GM20000 (cell line): ENCODE results near the gene PBX2.
"Not testable (repeated sequence)": the region's sequence is repeated elsewhere in the genome, so short reads cannot be mapped to it uniquely, and the experiment has no call there.

Experiments used
- DNase-seq: peaks from one replicate; pipeline ENCODE4 v3.0.0; 2012; ENCODE audit warnings: low spot score
- TF ChIP-seq, protein P1 (sequence below): IDR thresholded peaks from 2 replicates; pipeline ENCODE4 v1.5.1; 2012; ENCODE audit warnings: mild to moderate bottlenecking, control low read depth; ENCODE audit errors: extremely low read depth, missing control alignments

PBX2 gene

DNA sequence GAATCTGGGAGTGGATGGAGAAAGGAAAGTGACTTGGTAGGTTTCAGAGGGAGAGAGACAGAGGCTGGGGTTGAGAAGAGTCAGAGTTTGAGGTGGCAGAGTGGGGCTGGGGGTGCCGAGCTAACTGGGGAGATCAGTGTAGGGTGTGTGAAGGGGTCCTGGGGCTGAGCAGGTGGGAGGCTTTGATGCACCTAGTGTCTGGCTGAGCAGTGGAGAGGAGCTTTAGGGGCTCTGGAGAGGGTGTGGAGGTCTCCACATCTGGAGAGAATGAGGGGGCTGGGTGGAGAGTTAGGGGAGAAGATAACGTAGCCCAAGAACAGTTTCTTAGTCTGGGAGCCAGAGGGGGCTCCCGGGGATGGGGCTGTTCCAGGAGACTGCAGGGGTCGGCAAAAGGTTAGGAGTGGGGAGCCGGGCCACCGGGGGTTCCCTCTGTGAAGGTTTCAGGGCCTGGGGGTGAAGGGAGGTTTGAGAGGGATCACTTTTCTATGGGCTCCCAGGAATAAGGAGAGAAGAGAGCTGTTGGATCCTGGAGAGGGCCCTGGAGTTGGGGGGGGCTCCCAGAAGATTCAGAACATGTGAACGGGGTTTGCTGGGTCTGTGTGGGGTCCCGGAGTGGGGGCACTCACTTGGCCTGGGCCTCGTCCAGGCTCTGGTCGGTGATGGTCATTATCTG, 797 bp downstream of the PBX2 start:
- no peak for DNase-seq
- TF ChIP-seq, protein P1, sequence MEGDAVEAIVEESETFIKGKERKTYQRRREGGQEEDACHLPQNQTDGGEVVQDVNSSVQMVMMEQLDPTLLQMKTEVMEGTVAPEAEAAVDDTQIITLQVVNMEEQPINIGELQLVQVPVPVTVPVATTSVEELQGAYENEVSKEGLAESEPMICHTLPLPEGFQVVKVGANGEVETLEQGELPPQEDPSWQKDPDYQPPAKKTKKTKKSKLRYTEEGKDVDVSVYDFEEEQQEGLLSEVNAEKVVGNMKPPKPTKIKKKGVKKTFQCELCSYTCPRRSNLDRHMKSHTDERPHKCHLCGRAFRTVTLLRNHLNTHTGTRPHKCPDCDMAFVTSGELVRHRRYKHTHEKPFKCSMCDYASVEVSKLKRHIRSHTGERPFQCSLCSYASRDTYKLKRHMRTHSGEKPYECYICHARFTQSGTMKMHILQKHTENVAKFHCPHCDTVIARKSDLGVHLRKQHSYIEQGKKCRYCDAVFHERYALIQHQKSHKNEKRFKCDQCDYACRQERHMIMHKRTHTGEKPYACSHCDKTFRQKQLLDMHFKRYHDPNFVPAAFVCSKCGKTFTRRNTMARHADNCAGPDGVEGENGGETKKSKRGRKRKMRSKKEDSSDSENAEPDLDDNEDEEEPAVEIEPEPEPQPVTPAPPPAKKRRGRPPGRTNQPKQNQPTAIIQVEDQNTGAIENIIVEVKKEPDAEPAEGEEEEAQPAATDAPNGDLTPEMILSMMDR, result no peak

DNA sequence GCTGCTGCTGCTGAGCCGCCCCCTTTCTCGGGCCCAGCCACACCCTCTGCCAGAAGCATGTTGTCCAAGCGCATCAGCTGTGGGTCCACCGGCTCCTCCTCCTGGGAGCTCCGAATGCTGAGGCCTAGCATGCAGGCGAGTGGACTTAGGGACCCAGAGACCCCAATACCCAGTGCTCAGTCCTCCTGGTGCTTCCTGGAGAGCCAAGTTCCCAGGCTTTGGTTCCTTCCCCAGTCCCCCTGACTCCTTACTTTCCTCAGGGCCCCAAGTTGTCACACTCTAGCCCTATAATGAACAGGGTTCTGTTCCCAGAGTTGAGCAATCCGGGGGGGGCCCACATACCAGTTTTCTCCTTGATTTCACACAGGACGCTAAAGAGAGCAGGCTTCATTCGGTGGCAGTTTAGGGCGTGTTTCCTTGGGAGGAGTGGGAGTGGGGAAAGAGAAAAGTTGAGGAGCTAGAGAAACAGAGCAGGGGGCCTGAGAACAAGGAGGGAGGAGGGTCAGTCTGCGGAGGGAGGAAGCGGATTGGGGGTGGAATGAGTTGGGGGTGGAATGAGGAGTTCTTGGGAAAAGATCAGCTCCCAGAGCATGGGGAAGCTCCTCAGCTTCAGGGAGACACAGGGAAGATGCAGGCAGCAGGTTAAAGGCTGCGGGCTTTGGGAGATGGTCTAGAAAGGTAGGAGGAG, 1.5 kb downstream of the PBX2 start:
- TF ChIP-seq, protein P1, result no peak
- no peak for DNase-seq

DNA sequence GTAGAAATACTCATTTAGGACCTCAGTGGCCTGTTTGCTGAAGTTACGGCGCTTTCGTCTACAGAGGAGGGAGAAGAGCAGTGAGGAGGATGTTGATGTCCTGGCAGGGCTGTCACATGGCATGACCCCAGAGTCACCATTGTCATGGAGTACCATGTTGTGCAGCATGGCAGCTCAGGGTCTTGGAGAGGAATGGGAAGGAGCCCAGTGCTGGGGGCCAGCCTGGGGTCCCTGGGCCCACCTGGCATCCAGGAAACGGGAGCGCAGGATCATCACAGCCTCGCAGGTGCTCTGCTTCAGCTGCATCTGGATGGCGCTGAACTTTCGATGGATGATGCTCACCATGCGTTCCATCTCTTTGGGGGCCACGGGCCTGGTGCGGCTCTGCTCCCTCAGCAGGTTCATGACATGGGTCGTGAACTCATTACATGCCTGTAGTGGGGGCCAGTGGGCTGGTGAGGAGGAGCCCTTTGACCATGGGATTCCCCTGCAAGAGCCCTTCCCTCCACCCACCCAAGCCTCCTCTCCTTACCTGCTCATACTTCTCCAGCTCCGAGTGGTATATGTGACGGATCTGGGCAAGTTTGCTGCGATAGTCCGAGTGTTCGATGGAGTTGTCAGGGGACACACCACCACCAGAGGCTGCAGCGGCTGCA, 2.1 kb downstream of the PBX2 start:
- DNase-seq, result not testable (repeated sequence)

DNA sequence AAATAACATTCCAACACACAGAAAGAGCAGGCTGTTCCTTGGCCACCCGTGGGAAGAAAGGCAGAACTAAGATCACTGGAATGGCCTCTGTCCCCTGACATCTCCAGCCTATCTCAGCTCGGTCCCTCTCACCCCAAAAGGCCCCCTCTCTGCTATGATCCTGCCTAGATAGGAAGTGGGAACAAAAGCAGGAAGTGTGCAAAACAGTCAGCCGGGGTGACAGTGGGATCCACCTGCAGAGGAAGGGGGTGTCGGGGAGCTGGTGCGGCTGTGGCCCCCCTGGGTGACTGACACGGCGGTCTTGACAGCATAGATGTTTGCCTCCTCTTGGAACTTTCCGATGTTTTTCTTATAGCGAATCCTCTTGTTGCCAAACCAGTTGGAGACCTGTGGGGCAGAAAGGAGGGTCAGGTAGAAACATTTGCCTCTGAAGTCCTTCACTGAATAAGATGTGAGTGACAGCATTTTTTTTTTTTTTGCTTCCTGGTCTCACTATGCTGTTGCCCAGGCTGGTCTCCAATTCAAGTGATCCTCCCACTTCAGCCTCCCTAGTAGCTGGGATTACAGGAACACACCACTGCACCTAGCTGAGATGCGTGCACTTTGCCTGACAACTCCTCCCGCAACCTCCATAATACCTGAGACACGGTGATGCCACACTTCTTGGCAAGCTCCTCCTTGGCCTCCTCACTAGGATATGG, 2.8 kb downstream of the PBX2 start:
- TF ChIP-seq, protein P1, result no peak

DNA sequence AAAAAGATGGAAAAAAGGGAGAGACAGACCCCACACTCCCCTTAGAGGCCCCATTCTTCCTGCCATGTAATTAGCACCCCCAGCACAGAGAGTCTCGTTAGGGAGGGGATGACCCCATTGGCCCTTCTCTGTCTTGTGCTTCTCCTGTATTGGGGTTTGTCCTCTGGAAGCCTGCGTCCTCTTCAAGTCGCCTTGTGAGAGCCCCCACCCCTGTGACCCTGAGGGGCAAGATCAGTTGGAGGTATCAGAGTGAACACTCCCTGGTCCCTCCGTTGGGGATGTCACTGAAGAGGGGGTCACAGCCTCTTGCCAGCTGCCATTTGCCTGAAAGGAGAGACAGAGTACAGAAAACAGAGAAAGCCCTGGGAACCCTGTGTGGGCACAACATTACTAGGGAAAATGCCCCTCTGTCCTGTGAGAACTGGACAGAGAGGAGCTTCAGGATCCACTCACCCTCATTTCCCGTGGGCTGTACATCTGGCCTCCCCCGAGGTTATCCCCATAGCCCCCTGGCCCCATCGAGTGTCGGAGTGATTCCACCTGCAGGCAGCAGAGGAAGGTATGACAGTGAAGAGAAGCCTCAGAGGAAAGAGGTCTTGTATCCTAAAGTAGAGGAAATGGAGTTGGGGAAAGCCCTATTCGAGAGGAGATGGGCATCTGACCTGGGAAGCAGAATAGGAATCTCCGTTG, 3.7 kb downstream of the PBX2 start:
- DNase-seq, result not testable (repeated sequence)

More for the DNA sequence above, 2.8 kb downstream of the PBX2 start:
- no peak for DNase-seq

DNA sequence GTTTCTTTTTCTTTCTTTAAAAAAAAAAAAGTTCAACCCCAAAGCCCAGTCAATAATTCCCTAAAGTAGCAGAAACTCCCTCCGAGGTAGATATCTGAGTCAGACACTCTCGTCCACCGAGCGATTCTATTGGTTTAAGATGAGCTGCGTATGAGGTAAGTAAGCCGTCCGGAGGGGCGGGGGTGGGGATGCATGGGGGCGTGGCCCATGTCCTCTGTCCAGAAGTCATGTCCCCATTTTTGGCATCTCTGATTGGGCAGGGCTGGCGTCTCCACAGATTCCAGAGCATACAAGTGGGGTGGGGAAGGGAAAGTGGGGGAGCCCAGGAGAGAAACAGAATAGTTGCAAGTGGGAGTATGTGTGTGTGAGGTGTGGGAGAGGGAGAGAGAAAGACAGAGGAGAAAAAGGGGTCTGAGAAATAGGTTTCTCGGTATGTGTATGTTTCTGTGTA, 4.3 kb downstream of the PBX2 start:
- DNase-seq, result not testable (repeated sequence)

DNA sequence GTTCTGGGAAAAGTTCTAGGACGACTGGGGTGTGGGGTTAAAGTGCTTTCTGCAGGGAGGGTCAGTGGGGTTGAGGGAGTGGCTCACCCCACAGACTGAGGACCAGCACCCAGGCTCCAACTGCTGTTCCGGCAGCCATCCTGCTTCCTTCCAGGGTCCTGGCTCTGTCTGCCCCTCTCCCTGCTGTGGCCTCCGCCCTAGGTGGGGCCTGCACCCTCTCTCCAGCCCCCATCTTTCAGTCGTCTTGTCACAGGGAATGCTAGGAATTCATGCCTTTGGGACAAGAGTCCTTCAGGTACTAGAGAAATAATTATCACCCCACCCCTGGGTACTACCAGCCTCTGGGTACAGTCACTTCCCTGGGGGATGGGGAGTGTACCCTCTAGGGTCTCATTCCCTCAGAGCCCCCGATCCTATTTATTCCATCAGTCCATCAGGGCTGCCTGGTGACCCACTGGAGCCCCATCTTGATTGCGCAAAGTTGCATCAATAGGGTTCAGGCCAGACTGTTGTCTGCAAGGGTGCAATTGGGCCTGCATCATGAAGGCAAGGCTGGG, 5.8 kb downstream of the PBX2 start, which contains the start of gene AGER:
Gene AGER (minus strand): TSS at position 170 of the 557 bp plus-strand sequence. CDS start 31 bp downstream, at position 139.
- DNase-seq, result no peak
- TF ChIP-seq, protein P1, result no peak

DNA sequence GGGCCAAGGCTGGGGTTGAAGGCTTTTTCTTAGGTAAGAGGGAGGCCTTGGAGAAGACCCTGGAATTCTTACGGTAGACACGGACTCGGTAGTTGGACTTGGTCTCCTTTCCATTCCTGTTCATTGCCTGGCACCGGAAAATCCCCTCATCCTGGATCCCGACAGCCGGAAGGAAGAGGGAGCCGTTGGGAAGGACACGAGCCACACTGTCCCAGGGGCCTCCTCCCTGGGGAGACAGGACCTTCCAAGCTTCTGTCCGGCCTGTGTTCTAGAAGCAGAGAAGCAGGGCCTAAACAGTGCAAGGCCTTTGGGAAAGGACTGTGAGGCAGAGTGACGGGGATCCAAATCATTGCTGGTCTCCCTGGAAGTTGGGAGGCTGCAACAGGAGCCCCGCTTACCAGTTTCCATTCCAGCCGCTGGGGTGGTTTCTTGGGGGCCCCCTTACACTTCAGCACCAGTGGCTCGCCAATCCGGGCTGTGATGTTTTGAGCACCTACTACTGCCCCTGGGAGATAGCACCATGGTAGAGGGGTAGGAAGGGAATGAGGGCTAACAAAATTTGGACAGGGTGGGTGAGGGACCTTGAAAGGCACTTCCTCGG, 6.4 kb downstream of the PBX2 start:
- TF ChIP-seq, protein P1, result no peak
- DNase-seq, result no peak
